ENCODE measurements around the gene TMOD2. TPM values are rescaled to one million over a fixed set of nuclear protein-coding genes. Genes with fewer than 3 reads are reported as not detected.

Gene TMOD2
- 1 to 10 TPM; 2.8 to 3.6 TPM for total RNA-seq

- H3K27ac Mint-ChIP-seq, result no peak within 1 kb of the TSS
- peak; percentile 78 to 88 for ATAC-seq
- no peaks in the 10 kb centered on the region for H3K36me3 Mint-ChIP-seq
Observed at GRCh38 chr15:51750792-51751696, at the start of gene TMOD2. TSS of gene TMOD2 (plus strand) at chr15:51751597. CDS start at chr15:51766442, 14,845 bp downstream.

GRCh38 chr15:51702710-51703109 is 48.7 kb upstream of the TMOD2 start:
- Mint-ChIP-seq H3K36me3 (no peaks in the 10 kb centered on the region), H3K27ac (no peak overlapping the region), H3K9me3 (no peaks in the 10 kb centered on the region)
- no peak for DNase-seq (ENCODE audit: low spot score in 2 of 2)
- no peak for ATAC-seq

More at GRCh38 chr15:51750792-51751696, at the start of gene TMOD2:
- no peaks in the 10 kb centered on the region for H3K9me3 Mint-ChIP-seq
- peak; percentile 60 to 61 for DNase-seq (ENCODE audit: low spot score in 2 of 2)

DNA sequence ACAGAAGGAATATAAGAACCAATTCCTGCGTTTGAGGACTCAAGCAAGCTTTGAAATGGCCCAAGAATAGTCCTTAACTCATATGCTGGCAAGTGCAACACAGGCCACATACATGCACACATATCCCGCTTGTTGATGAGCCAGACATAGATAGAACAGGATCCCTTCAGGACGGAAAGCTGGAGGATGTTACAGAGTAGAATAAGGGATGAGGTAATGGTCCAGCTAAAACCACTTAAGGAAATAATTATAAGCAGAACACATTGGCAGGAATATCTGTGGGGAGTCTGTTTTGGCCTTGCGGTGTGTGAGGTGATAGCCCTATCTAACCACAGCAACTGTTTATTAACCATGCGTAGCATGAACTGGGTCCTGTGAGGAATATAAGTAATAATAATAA is 45.1 kb upstream of the TMOD2 start:
- ATAC-seq, result no peak
- Mint-ChIP-seq H3K27ac (no peak overlapping the region), H3K9me3 (no peaks in the 10 kb centered on the region), H3K36me3 (no peaks in the 10 kb centered on the region)
- DNase-seq (ENCODE audit: low spot score in 2 of 2), result no peak

GRCh38 chr15:51706926-51707608 is 44.3 kb upstream of the TMOD2 start:
- ATAC-seq, result no peak
- no peak for DNase-seq (ENCODE audit: low spot score in 2 of 2)
- Mint-ChIP-seq H3K36me3 (no peaks in the 10 kb centered on the region), H3K27ac (no peak overlapping the region), H3K9me3 (no peaks in the 10 kb centered on the region)

DNA sequence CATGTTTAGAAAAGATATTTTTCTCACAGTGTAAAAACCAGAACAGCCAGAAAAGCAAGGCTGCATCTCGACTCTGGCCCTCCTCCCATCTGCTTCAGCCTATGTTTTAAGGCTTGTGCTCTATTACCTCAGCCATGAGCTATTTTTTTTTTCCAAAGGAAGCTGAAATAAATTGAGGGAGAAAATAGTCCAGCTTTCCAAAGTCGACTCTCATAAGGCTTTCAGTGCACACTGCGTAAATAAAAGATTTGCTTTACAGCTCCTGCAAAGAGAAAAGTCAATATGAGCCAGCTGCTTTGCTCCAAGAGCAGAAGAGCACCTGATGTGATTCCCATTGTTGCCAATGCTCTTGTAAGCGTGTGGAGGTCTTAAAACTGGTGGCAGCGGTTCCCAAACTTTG is 43.4 kb upstream of the TMOD2 start:
- Mint-ChIP-seq H3K36me3 (no peaks in the 10 kb centered on the region), H3K27ac (no peak overlapping the region), H3K9me3 (no peaks in the 10 kb centered on the region)
- no peak for ATAC-seq
- DNase-seq (ENCODE audit: low spot score in 2 of 2), result no peak

DNA sequence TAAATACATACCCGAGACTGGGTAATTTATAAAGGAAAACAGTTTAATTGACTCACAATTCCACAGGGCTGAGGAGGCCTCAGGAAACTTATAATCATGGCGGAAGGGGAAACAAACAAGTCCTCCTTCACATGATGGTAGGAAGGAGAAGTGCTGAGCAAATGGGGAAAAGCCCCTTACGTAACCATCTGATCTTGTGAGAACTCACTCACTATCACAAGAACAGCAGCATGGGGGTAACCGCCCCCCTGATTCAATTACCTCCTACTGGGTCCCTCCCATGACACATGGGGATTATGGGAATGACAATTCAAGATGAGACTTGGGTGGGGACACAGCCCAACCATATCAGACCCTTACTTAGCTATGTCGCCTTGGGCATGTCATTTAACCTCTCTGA is 42.4 kb upstream of the TMOD2 start:
- no peak overlapping the region for H3K27ac Mint-ChIP-seq

DNA sequence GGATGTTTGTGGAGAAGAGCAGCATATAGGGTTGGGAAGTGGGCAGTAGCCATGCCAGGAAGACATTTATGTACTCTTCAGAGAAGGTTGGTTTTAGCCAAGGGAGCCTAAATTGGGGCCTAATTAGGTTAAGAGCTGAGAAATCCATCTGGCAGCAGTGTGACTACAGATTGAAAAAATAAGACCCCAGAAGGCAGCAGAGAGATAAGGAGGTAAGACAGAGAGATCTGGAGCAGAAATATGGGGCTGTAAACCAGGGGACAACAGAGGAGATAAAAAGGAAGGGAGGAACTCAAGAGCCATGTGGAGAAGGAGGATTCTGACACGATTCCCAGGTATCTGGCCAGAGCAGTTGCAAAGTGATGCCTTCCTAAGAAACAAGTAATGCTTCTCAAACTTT is 37.2 kb upstream of the TMOD2 start:
- H3K9me3 Mint-ChIP-seq, result no peaks in the 10 kb centered on the region
- ATAC-seq (no peak), DNase-seq (ENCODE audit: low spot score in 2 of 2) (no peak)
- no peak overlapping the region for H3K27ac Mint-ChIP-seq
- no peaks in the 10 kb centered on the region for H3K36me3 Mint-ChIP-seq

More for the DNA sequence above, 42.4 kb upstream of the TMOD2 start:
- ATAC-seq (no peak), DNase-seq (ENCODE audit: low spot score in 2 of 2) (no peak)
- no peaks in the 10 kb centered on the region for H3K36me3 Mint-ChIP-seq
- no peaks in the 10 kb centered on the region for H3K9me3 Mint-ChIP-seq

- no peak for ATAC-seq
- Mint-ChIP-seq H3K27ac (no peak overlapping the region), H3K9me3 (no peaks in the 10 kb centered on the region), H3K36me3 (no peaks in the 10 kb centered on the region)
- no peak for DNase-seq (ENCODE audit: low spot score in 2 of 2)
Observed at GRCh38 chr15:51714911-51715310, 36.5 kb upstream of the TMOD2 start.

DNA sequence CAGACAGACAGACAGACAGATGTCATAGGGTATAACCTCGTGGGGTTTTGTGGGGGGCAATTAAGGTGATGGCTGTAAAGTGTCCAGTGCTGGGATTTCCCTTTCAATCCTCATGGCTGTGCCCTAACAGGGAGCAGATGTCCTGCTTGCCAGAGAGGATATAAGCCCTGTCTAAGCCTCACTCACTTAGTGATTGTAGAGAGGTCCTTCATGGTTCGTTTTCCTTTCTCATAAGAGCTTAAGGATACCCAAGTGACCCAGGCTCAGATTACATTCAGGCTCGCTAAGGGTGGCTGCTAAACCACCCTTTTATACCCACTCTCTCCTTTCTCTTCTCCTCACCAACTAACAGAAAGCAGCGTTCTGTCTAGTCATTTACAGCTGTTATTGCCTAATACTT is 33.2 kb upstream of the TMOD2 start:
- Mint-ChIP-seq H3K27ac (no peak overlapping the region), H3K36me3 (peaks cover 6 to 11% of the 10 kb centered on the region in 2 donors), H3K9me3 (no peaks in the 10 kb centered on the region)
- ATAC-seq (no peak), DNase-seq (ENCODE audit: low spot score in 2 of 2) (no peak)

- ATAC-seq, result no peak
- no peak for DNase-seq (ENCODE audit: low spot score in 2 of 2)
- H3K36me3 Mint-ChIP-seq, result peaks cover 6 to 11% of the 10 kb centered on the region in 2 donors
- no peaks in the 10 kb centered on the region for H3K9me3 Mint-ChIP-seq
- no peak overlapping the region for H3K27ac Mint-ChIP-seq
Observed at GRCh38 chr15:51718746-51719145, 32.7 kb upstream of the TMOD2 start.

- Mint-ChIP-seq H3K9me3 (no peaks in the 10 kb centered on the region), H3K27ac (no peak overlapping the region), H3K36me3 (peaks cover 6 to 11% of the 10 kb centered on the region in 2 donors)
- ATAC-seq, result no peak
- DNase-seq (ENCODE audit: low spot score in 2 of 2), result no peak
Observed at GRCh38 chr15:51720201-51720995, 31.0 kb upstream of the TMOD2 start.

- DNase-seq (ENCODE audit: low spot score in 2 of 2) (no peak), ATAC-seq (peak in 1 of 2 donors; percentile 46)
- Mint-ChIP-seq H3K9me3 (no peaks in the 10 kb centered on the region), H3K27ac (no peak overlapping the region), H3K36me3 (peaks cover 6 to 11% of the 10 kb centered on the region in 2 donors)
Observed at GRCh38 chr15:51721199-51721960, 30.0 kb upstream of the TMOD2 start.

DNA sequence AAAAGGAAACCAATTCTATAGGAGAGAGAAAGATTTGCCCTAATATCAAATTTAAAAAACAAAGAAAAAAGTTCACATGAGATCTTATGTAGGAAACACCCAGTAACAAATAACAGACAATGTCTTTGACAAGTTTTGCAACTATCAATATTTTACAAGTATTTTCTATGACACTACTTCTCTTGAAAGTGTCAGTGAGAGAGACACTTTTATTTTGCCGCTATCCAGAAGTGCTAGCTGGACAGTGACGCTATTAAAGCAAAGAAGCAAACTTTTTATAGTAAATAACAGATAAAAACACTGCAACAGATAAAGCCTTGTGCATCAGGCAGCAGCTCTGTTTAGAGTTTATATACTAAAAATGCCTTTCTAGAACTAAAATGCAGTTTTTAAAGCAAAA is 27.2 kb upstream of the TMOD2 start:
- DNase-seq (ENCODE audit: low spot score in 2 of 2), result no peak
- ATAC-seq, result no peak
- Mint-ChIP-seq H3K9me3 (no peaks in the 10 kb centered on the region), H3K36me3 (peaks cover 6 to 15% of the 10 kb centered on the region in 2 donors), H3K27ac (no peak overlapping the region)

DNA sequence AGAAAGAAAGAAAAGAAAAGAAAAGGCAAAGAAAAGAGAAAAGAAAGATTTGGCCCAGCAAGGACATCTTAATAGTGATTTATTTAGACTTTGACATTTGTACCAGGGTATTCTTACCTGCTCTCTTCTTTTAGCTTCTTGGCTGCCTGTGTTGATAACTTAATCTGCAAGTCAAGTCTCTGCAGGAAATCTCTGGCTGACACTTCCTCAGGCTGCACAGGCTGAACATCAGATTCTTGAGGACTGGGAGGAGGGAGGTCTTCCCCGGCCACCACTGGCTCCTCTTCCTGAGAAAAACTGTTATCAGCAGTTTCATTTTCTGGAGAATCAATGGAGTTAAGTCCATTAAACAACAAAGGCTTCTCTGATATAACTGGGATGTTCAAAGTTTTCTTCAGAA is 26.7 kb upstream of the TMOD2 start:
- Mint-ChIP-seq H3K36me3 (peaks cover 6 to 15% of the 10 kb centered on the region in 2 donors), H3K9me3 (no peaks in the 10 kb centered on the region), H3K27ac (peak overlapping the region in 1 of 2 donors; percentile 48)
- DNase-seq (ENCODE audit: low spot score in 2 of 2) (no peak), ATAC-seq (no peak)

DNA sequence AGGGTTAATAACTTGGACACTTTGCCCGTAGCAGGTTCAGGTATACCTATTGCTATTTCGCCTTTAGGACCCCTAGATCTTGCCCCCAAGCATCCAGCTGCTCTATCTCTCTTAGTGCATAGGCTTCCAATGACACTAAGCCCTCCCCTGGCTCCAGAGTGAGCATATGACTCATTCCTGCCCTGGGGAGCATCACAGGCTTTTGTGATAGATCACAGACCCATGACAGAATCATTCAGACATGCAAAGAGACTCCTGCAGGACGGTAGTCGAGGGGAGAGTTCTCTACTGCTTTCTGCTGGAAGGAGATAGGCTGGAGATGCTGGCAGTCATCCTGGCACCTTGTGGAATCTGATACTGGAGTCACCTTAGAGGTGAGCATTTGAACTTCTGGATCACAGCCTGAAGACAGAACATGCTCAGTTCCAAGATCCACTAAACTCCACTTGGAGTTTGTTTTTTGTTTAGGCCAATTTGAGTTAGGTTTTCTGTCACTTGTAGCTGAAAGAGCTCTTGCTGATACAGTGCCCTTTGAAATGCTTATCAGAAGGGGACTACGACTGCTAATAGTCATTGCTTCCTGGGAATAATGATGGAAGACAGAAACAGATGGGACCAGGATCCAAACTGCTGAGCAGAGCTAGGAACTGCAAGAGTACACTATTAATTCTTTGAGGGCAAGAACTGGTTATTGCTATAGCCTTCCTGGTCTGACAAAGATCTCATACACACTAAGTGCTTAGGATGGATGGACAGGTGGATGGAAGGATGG is 24.9 kb upstream of the TMOD2 start:
- DNase-seq (ENCODE audit: low spot score in 2 of 2) (no peak), ATAC-seq (peak; percentile 92 to 97)
- peaks cover 0 to 11% of the 10 kb centered on the region in 2 donors for H3K36me3 Mint-ChIP-seq
- peaks cover 0 to 4% of the 10 kb centered on the region in 2 donors for H3K9me3 Mint-ChIP-seq
- peak overlapping the region in 1 of 2 donors; percentile 56 for H3K27ac Mint-ChIP-seq

Data from activated naive CD4-positive, alpha-beta T cell treated with anti-CD3 and anti-CD28 coated beads, Interleukin-2, amount 50 U/mL, for 72 hours (primary cell).